ENCODE data around the gene SNAP91. TPM values are rescaled to one million over a fixed set of nuclear protein-coding genes. Genes with fewer than 3 reads are reported as not detected.

The SNAP91 gene
- polyA plus RNA-seq, 1 donor (not counting 4 experiments of a cell fraction or from before 2014, with no cell fraction given): not detected

DNA sequence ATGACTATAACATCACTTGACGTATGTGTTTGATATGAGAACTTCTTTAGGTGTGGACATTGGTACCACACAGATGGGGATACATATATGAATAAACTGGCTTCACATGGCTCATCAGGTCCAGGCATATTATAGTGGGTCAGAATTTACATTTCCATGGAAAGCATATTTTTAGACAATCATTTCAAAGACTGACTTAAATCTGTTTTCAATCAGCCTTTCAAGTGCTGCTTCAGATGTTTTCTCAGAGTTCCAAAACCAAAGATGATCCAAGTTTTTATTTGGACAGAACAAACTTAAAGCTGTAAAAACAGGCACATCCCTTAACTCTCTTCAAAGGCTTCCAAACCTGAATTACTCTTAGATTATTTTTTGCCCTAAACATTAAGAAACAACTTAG, 108.4 kb downstream of the SNAP91 start:
- FAIRE-seq: no peak
- H3K4me1 ChIP-seq (ENCODE audit: control insufficient read depth, extremely low read depth, insufficient read depth, low read length): no peaks in the 10 kb centered on the region
- no peak overlapping the region for H3K9ac ChIP-seq (ENCODE audit: control insufficient read depth, extremely low read depth, insufficient read depth, low read length)
- H3K9me3 ChIP-seq (ENCODE audit: control insufficient read depth, low read depth, low read length): no peaks in the 10 kb centered on the region
- no peaks in the 10 kb centered on the region for H3K9me1 ChIP-seq (ENCODE audit: control insufficient read depth, extremely low read depth, insufficient read depth, low read length)
- H3K27me3 ChIP-seq (ENCODE audit: control insufficient read depth, extremely low read depth, insufficient read depth, low read length): no peaks in the 10 kb centered on the region
- H4K20me1 ChIP-seq (ENCODE audit: control insufficient read depth, extremely low read depth, insufficient read depth, low read length): no peaks in the 10 kb centered on the region
- H3K27ac ChIP-seq (ENCODE audit: control insufficient read depth, insufficient read depth, low read length): no peak overlapping the region
- dilution Hi-C loops (cut with MboI; ENCODE audit: extremely low pct_ligation_motif_present, low sequenced_read_pairs): no loop called here
- no peaks in the 10 kb centered on the region for H3K79me2 ChIP-seq (ENCODE audit: control insufficient read depth, insufficient read depth, low read length)
- TF ChIP-seq EZH2 (IDR thresholded peaks at IDR 0.05; ENCODE audit: low read length): no peak
- TF ChIP-seq, protein P1, sequence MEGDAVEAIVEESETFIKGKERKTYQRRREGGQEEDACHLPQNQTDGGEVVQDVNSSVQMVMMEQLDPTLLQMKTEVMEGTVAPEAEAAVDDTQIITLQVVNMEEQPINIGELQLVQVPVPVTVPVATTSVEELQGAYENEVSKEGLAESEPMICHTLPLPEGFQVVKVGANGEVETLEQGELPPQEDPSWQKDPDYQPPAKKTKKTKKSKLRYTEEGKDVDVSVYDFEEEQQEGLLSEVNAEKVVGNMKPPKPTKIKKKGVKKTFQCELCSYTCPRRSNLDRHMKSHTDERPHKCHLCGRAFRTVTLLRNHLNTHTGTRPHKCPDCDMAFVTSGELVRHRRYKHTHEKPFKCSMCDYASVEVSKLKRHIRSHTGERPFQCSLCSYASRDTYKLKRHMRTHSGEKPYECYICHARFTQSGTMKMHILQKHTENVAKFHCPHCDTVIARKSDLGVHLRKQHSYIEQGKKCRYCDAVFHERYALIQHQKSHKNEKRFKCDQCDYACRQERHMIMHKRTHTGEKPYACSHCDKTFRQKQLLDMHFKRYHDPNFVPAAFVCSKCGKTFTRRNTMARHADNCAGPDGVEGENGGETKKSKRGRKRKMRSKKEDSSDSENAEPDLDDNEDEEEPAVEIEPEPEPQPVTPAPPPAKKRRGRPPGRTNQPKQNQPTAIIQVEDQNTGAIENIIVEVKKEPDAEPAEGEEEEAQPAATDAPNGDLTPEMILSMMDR (optimal IDR thresholded peaks at IDR 0.05 in 1 of 3, IDR thresholded peaks at IDR 0.05 in 1 of 3, conservative IDR thresholded peaks at IDR 0.05 in 1 of 3; ENCODE audit: extremely low read depth in 1 of 3, insufficient read depth in 2 of 3, low read length in 3 of 3): no peak
- H2AFZ ChIP-seq (ENCODE audit: control insufficient read depth, low read length): no peak overlapping the region
- no peak overlapping the region for H3K4me3 ChIP-seq (ENCODE audit: control insufficient read depth in 2 of 3, extremely low read depth in 1 of 3, insufficient read depth in 2 of 3, low read depth in 1 of 3, low read length in 3 of 3)
- no peaks in the 10 kb centered on the region for H3K36me3 ChIP-seq (ENCODE audit: control insufficient read depth in 2 of 2, extremely low read depth in 1 of 2, insufficient read depth in 2 of 2, low read length in 2 of 2)
- no peak overlapping the region for H3K4me2 ChIP-seq (ENCODE audit: control insufficient read depth, extremely low read depth, insufficient read depth, low read depth, low read length)
- no peak for DNase-seq (ENCODE audit: low read depth, low spot score)

DNA sequence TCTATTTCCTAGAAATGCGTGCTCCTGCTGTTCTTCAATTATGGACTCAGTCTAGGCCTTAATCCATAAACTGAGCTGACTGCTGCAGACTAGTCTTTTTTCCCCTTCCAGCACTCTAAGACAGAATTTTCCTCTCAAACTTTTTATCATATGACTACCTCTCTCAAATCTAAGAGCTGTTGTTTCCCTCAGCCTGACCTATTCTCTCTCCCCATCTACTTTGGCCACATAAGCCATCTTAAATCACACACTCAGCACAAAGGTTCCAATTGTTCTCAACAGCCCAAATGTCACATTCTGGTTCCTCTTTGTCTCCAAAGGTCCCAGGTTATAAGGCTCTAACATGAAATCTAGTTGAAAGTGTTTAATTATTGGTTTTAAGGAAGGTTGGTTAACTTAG, 111.4 kb downstream of the SNAP91 start:
- Histone ChIP-seq H3K36me3 (ENCODE audit: control insufficient read depth in 2 of 2, extremely low read depth in 1 of 2, insufficient read depth in 2 of 2, low read length in 2 of 2) (no peaks in the 10 kb centered on the region), H4K20me1 (ENCODE audit: control insufficient read depth, extremely low read depth, insufficient read depth, low read length) (no peaks in the 10 kb centered on the region), H3K27me3 (ENCODE audit: control insufficient read depth, extremely low read depth, insufficient read depth, low read length) (no peaks in the 10 kb centered on the region), H3K79me2 (ENCODE audit: control insufficient read depth, insufficient read depth, low read length) (no peaks in the 10 kb centered on the region), H3K9me1 (ENCODE audit: control insufficient read depth, extremely low read depth, insufficient read depth, low read length) (no peaks in the 10 kb centered on the region), H3K9me3 (ENCODE audit: control insufficient read depth, low read depth, low read length) (no peaks in the 10 kb centered on the region), H3K9ac (ENCODE audit: control insufficient read depth, extremely low read depth, insufficient read depth, low read length) (no peak overlapping the region), H3K4me1 (ENCODE audit: control insufficient read depth, extremely low read depth, insufficient read depth, low read length) (no peaks in the 10 kb centered on the region), H3K27ac (ENCODE audit: control insufficient read depth, insufficient read depth, low read length) (no peak overlapping the region), H3K4me3 (ENCODE audit: control insufficient read depth in 2 of 3, extremely low read depth in 1 of 3, insufficient read depth in 2 of 3, low read depth in 1 of 3, low read length in 3 of 3) (no peak overlapping the region), H3K4me2 (ENCODE audit: control insufficient read depth, extremely low read depth, insufficient read depth, low read depth, low read length) (no peak overlapping the region), H2AFZ (ENCODE audit: control insufficient read depth, low read length) (no peak overlapping the region)
- DNase-seq (ENCODE audit: low read depth, low spot score): no peak
- FAIRE-seq: no peak
- dilution Hi-C loops (cut with MboI; ENCODE audit: extremely low pct_ligation_motif_present, low sequenced_read_pairs): no loop called here
- TF ChIP-seq EZH2 (IDR thresholded peaks at IDR 0.05; ENCODE audit: low read length): no peak
- TF ChIP-seq, protein P1 (optimal IDR thresholded peaks at IDR 0.05 in 1 of 3, IDR thresholded peaks at IDR 0.05 in 1 of 3, conservative IDR thresholded peaks at IDR 0.05 in 1 of 3; ENCODE audit: extremely low read depth in 1 of 3, insufficient read depth in 2 of 3, low read length in 3 of 3): no peak
